Measurements from ENCODE around the gene SNCA.

SNCA gene

DNA sequence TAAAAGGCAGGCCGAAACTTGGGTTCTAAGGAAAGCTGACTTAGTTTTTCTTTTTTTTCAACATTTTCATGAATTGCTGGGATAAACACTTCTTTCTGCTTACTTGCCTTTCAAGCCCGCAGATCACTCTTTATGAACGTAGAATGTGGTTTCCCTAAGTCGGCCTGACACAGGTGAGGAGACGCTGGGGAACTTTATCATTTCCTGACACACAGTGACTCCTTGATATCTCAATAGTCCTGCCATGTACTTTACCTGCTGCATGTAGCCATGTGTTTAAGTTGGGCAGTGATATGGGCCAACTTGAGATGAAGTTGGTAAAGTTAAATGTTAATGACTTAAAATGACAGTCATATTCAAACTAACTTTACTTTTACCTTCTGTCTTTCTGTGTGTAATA, 26.6 kb upstream of the SNCA start:
- POLR2A ChIA-PET = no interaction called here

GRCh38 chr4:89860971-89861370, 24.0 kb upstream of the SNCA start:
- DNase-seq = no peak
- ChIA-PET POLR2A (no interaction called here), CTCF (interaction anchor here (1.0 to 2.0 kb wide), 5 partner anchors 8 to 26 kb away, joined by 3 to 5 read pairs (median 3); no protein-coding TSS in a partner anchor)

More for the DNA sequence above, 26.6 kb upstream of the SNCA start:
- Histone ChIP-seq H3K27ac (ENCODE audit: insufficient read depth in 1 of 2, low read depth in 1 of 2, low read length in 2 of 2, poor library complexity in 1 of 2, severe bottlenecking in 2 of 2) (no peak overlapping the region), H3K4me1 (ENCODE audit: control extremely low read depth in 1 of 4, control insufficient read depth in 4 of 4, insufficient read depth in 4 of 4, low read length in 3 of 4) (peaks cover 0 to 12% (median 0%) of the 10 kb centered on the region in 4 experiments), H3K27me3 (replicated peaks in 2 of 5; ENCODE audit: control insufficient read depth in 4 of 5, insufficient read depth in 5 of 5, low read length in 4 of 5) (no peaks in the 10 kb centered on the region), H3K9me3 (ENCODE audit: control extremely low read depth in 1 of 5, control insufficient read depth in 4 of 5, insufficient read depth in 2 of 5, low read depth in 1 of 5, low read length in 4 of 5) (peaks cover 0 to 1% (median 0%) of the 10 kb centered on the region in 5 experiments), H3K36me3 (ENCODE audit: control insufficient read depth in 4 of 4, insufficient read depth in 4 of 4, low read length in 3 of 4) (no peaks in the 10 kb centered on the region), H3K4me3 (ENCODE audit: control insufficient read depth in 1 of 7, extremely low read depth in 1 of 7, insufficient read depth in 4 of 7, low read depth in 2 of 7, low read length in 6 of 7) (no peak overlapping the region)
- WGBS (ENCODE audit: insufficient coverage) = 9% methylated on average over 2 of the region's 5 CpGs
- DNase-seq = peak; percentile 62 to 84 (median 65)
- CTCF ChIA-PET = interaction anchor here (1.1 to 2.1 kb wide), 2 partner anchors 10 to 377 kb away, joined by 4 to 5 read pairs; no protein-coding TSS in a partner anchor

DNA sequence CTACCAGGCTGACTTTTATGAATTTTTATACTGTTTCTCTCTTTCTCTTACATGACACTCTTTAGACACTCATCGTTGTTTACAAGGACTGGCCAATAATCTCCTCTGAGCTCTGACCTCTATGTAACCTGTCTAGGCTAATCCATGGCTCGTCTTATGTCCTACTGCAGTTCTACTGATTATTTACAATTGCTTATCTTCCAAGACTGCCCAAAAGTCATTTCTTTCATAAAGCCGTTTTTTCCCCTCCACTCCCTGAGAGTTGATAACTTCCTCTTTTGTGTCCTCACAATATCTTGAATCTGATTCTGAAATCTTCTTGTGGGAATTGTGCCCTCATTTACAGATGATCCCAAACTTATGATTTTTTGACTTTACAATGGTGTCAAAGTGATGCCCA, 18.3 kb upstream of the SNCA start:
- ChIA-PET CTCF (interaction anchor here (1.0 to 1.7 kb wide), 4 partner anchors 9 to 25 kb away, joined by 3 to 5 read pairs (median 4); no protein-coding TSS in a partner anchor), POLR2A (no interaction called here)
- peaks cover 0 to 6% (median 3%) of the 10 kb centered on the region in 5 experiments for H3K9me3 ChIP-seq (ENCODE audit: control extremely low read depth in 1 of 5, control insufficient read depth in 4 of 5, insufficient read depth in 2 of 5, low read depth in 1 of 5, low read length in 4 of 5)
- 49% methylated on average over 2 of the region's 3 CpGs for WGBS (ENCODE audit: insufficient coverage)
- H3K36me3 ChIP-seq (ENCODE audit: control insufficient read depth in 4 of 4, insufficient read depth in 4 of 4, low read length in 3 of 4) = no peaks in the 10 kb centered on the region
- DNase-seq = peak in 2 of 3 donors; percentile 41 to 68
- H3K27me3 ChIP-seq (replicated peaks in 2 of 5; ENCODE audit: control insufficient read depth in 4 of 5, insufficient read depth in 5 of 5, low read length in 4 of 5) = no peaks in the 10 kb centered on the region
- no peak overlapping the region for H3K4me3 ChIP-seq (ENCODE audit: control insufficient read depth in 1 of 7, extremely low read depth in 1 of 7, insufficient read depth in 4 of 7, low read depth in 2 of 7, low read length in 6 of 7)
- H3K27ac ChIP-seq (ENCODE audit: insufficient read depth in 1 of 2, low read depth in 1 of 2, low read length in 2 of 2, poor library complexity in 1 of 2, severe bottlenecking in 2 of 2) = no peak overlapping the region
- H3K4me1 ChIP-seq (ENCODE audit: control extremely low read depth in 1 of 4, control insufficient read depth in 4 of 4, insufficient read depth in 4 of 4, low read length in 3 of 4) = no peaks in the 10 kb centered on the region

More at GRCh38 chr4:89860971-89861370, 24.0 kb upstream of the SNCA start:
- no peak overlapping the region for H3K4me3 ChIP-seq (ENCODE audit: control insufficient read depth in 1 of 7, extremely low read depth in 1 of 7, insufficient read depth in 4 of 7, low read depth in 2 of 7, low read length in 6 of 7)
- peaks cover 0 to 12% (median 0%) of the 10 kb centered on the region in 4 experiments for H3K4me1 ChIP-seq (ENCODE audit: control extremely low read depth in 1 of 4, control insufficient read depth in 4 of 4, insufficient read depth in 4 of 4, low read length in 3 of 4)
- H3K27me3 ChIP-seq (replicated peaks in 2 of 5; ENCODE audit: control insufficient read depth in 4 of 5, insufficient read depth in 5 of 5, low read length in 4 of 5) = no peaks in the 10 kb centered on the region
- WGBS (ENCODE audit: insufficient coverage) = 100% methylated on average over 3 of the region's 5 CpGs
- peaks cover 0 to 4% (median 0%) of the 10 kb centered on the region in 5 experiments for H3K9me3 ChIP-seq (ENCODE audit: control extremely low read depth in 1 of 5, control insufficient read depth in 4 of 5, insufficient read depth in 2 of 5, low read depth in 1 of 5, low read length in 4 of 5)
- H3K36me3 ChIP-seq (ENCODE audit: control insufficient read depth in 4 of 4, insufficient read depth in 4 of 4, low read length in 3 of 4) = no peaks in the 10 kb centered on the region
- no peak overlapping the region for H3K27ac ChIP-seq (ENCODE audit: insufficient read depth in 1 of 2, low read depth in 1 of 2, low read length in 2 of 2, poor library complexity in 1 of 2, severe bottlenecking in 2 of 2)

- Histone ChIP-seq H3K27ac (ENCODE audit: insufficient read depth in 1 of 2, low read depth in 1 of 2, low read length in 2 of 2, poor library complexity in 1 of 2, severe bottlenecking in 2 of 2) (no peak overlapping the region), H3K9me3 (ENCODE audit: control extremely low read depth in 1 of 5, control insufficient read depth in 4 of 5, insufficient read depth in 2 of 5, low read depth in 1 of 5, low read length in 4 of 5) (peaks cover 0 to 6% (median 3%) of the 10 kb centered on the region in 5 experiments), H3K4me3 (ENCODE audit: control insufficient read depth in 1 of 7, extremely low read depth in 1 of 7, insufficient read depth in 4 of 7, low read depth in 2 of 7, low read length in 6 of 7) (no peak overlapping the region), H3K4me1 (ENCODE audit: control extremely low read depth in 1 of 4, control insufficient read depth in 4 of 4, insufficient read depth in 4 of 4, low read length in 3 of 4) (no peaks in the 10 kb centered on the region), H3K36me3 (ENCODE audit: control insufficient read depth in 4 of 4, insufficient read depth in 4 of 4, low read length in 3 of 4) (no peaks in the 10 kb centered on the region), H3K27me3 (replicated peaks in 2 of 5; ENCODE audit: control insufficient read depth in 4 of 5, insufficient read depth in 5 of 5, low read length in 4 of 5) (no peaks in the 10 kb centered on the region)
- 83% methylated on average over 1 of the region's 1 CpG for WGBS (ENCODE audit: insufficient coverage)
- no peak for DNase-seq
- CTCF ChIA-PET = no interaction called here
- POLR2A ChIA-PET = no interaction called here
Measured at GRCh38 chr4:89847571-89848325, 10.8 kb upstream of the SNCA start.

- ChIA-PET CTCF (interaction anchor here (1.1 kb wide), 1 partner anchor 15 kb away, joined by 3 read pairs; no protein-coding TSS in a partner anchor), POLR2A (no interaction called here)
- peaks cover 2 to 31% (median 17%) of the 10 kb centered on the region in 4 experiments for H3K4me1 ChIP-seq (ENCODE audit: control extremely low read depth in 1 of 4, control insufficient read depth in 4 of 4, insufficient read depth in 4 of 4, low read length in 3 of 4)
- H3K4me3 ChIP-seq (ENCODE audit: control insufficient read depth in 1 of 7, extremely low read depth in 1 of 7, insufficient read depth in 4 of 7, low read depth in 2 of 7, low read length in 6 of 7) = no peak overlapping the region
- no peaks in the 10 kb centered on the region for H3K27me3 ChIP-seq (replicated peaks in 2 of 5; ENCODE audit: control insufficient read depth in 4 of 5, insufficient read depth in 5 of 5, low read length in 4 of 5)
- no peaks in the 10 kb centered on the region for H3K9me3 ChIP-seq (ENCODE audit: control extremely low read depth in 1 of 5, control insufficient read depth in 4 of 5, insufficient read depth in 2 of 5, low read depth in 1 of 5, low read length in 4 of 5)
- WGBS (ENCODE audit: insufficient coverage) = no CpG with 5 or more reads among the region's 1 CpG
- peaks cover 0 to 4% (median under 1%) of the 10 kb centered on the region in 4 experiments for H3K36me3 ChIP-seq (ENCODE audit: control insufficient read depth in 4 of 4, insufficient read depth in 4 of 4, low read length in 3 of 4)
- no peak for DNase-seq
- H3K27ac ChIP-seq (ENCODE audit: insufficient read depth in 1 of 2, low read depth in 1 of 2, low read length in 2 of 2, poor library complexity in 1 of 2, severe bottlenecking in 2 of 2) = no peak overlapping the region
Measured at GRCh38 chr4:89839558-89839957, 2.6 kb upstream of the SNCA start.

DNA sequence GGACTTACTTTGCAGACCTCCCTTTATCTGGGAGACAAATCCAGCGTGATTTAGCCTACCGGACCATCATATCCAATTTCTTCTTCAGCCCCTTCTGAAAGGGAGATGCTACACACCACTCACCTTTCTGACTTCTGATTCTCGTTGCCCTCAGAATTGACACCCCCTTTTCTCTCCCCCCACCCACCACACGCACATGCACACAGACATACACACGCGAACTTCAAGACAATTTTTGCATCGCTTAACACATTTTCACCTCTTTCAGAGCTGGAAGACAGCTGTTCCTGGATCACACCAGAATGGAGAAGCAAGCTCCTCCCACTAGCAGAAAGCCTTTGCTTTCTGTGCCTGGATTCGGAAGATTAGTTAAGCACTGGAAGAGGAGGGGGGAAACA, 1.0 kb upstream of the SNCA start:
- POLR2A ChIA-PET = interaction anchor here (0.7 kb wide), 1 partner anchor 1298 kb away, joined by 7 read pairs; no protein-coding TSS in a partner anchor
- no peaks in the 10 kb centered on the region for H3K27me3 ChIP-seq (replicated peaks in 2 of 5; ENCODE audit: control insufficient read depth in 4 of 5, insufficient read depth in 5 of 5, low read length in 4 of 5)
- CTCF ChIA-PET = interaction anchor here (0.6 to 1.4 kb wide), 9 partner anchors 10 to 612 kb away, joined by 3 to 5 read pairs (median 3); no protein-coding TSS in a partner anchor

More for the DNA sequence above, 1.0 kb upstream of the SNCA start:
- Histone ChIP-seq H3K36me3 (ENCODE audit: control insufficient read depth in 4 of 4, insufficient read depth in 4 of 4, low read length in 3 of 4) (peaks cover 5 to 13% (median 5%) of the 10 kb centered on the region in 4 experiments), H3K27ac (ENCODE audit: insufficient read depth in 1 of 2, low read depth in 1 of 2, low read length in 2 of 2, poor library complexity in 1 of 2, severe bottlenecking in 2 of 2) (peak overlapping the region in 1 of 2 experiments; percentile 72), H3K4me1 (ENCODE audit: control extremely low read depth in 1 of 4, control insufficient read depth in 4 of 4, insufficient read depth in 4 of 4, low read length in 3 of 4) (peaks cover 2 to 31% (median 18%) of the 10 kb centered on the region in 4 experiments), H3K4me3 (ENCODE audit: control insufficient read depth in 1 of 7, extremely low read depth in 1 of 7, insufficient read depth in 4 of 7, low read depth in 2 of 7, low read length in 6 of 7) (peak overlapping the region; percentile 75 to 93 (median 88)), H3K9me3 (ENCODE audit: control extremely low read depth in 1 of 5, control insufficient read depth in 4 of 5, insufficient read depth in 2 of 5, low read depth in 1 of 5, low read length in 4 of 5) (no peaks in the 10 kb centered on the region)
- peak; percentile 47 to 83 (median 71) for DNase-seq
- WGBS (ENCODE audit: insufficient coverage) = 0% methylated on average over 2 of the region's 8 CpGs
